ENCODE measurements around the gene ANKS1A. TPM values are rescaled to one million over a fixed set of nuclear protein-coding genes. Genes with fewer than 3 reads are reported as not detected.

Gene ANKS1A
- total RNA-seq, 1 experiment from 2014 or later = 35.0 TPM

- Mint-ChIP-seq H3K4me1 (no peaks in the 10 kb centered on the region), H3K9me3 (no peaks in the 10 kb centered on the region), H3K27me3 (ENCODE audit: low read depth) (no peaks in the 10 kb centered on the region), H3K4me3 (no peak overlapping the region), H3K36me3 (peaks cover 41% of the 10 kb centered on the region), H3K27ac (no peak overlapping the region)
- ChIA-PET CTCF (no interaction called here), POLR2A (interaction anchor here (0.7 kb wide), 1 partner anchor 54 kb away, joined by 3 read pairs; no protein-coding TSS in a partner anchor)
- no peak for TF ChIP-seq ATF3 (CRISPR knock-in tag; conservative IDR thresholded peaks at IDR 0.05)
- TF ChIP-seq PRRX2 (CRISPR knock-in tag; IDR thresholded peaks at IDR 0.05) = no peak
- TF ChIP-seq, protein P1, sequence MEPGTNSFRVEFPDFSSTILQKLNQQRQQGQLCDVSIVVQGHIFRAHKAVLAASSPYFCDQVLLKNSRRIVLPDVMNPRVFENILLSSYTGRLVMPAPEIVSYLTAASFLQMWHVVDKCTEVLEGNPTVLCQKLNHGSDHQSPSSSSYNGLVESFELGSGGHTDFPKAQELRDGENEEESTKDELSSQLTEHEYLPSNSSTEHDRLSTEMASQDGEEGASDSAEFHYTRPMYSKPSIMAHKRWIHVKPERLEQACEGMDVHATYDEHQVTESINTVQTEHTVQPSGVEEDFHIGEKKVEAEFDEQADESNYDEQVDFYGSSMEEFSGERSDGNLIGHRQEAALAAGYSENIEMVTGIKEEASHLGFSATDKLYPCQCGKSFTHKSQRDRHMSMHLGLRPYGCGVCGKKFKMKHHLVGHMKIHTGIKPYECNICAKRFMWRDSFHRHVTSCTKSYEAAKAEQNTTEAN (CRISPR knock-in tag; IDR thresholded peaks at IDR 0.05) = no peak
- TF ChIP-seq CDX4 (CRISPR knock-in tag; IDR thresholded peaks at IDR 0.05; ENCODE audit: borderline replicate concordance) = no peak
- TF ChIP-seq FOXJ3 (CRISPR knock-in tag; IDR thresholded peaks at IDR 0.05; ENCODE audit: borderline replicate concordance) = no peak
- no peak for TF ChIP-seq ATF1 (CRISPR knock-in tag; IDR thresholded peaks at IDR 0.05)
- no peak for TF ChIP-seq ERG (CRISPR knock-in tag; IDR thresholded peaks at IDR 0.05)
- DNase-seq (ENCODE audit: low spot score) = no peak
- no peak for ATAC-seq
Measured at GRCh38 chr6:34859951-34860350, 29.1 kb upstream of the ANKS1A start.

- H3K36me3 Mint-ChIP-seq = peaks cover 37% of the 10 kb centered on the region
- DNase-seq (ENCODE audit: low spot score) = no peak
Measured at GRCh38 chr6:34860776-34861175, 28.3 kb upstream of the ANKS1A start.

GRCh38 chr6:34864007-34864406, 25.0 kb upstream of the ANKS1A start:
- ChIA-PET POLR2A (no interaction called here), CTCF (no interaction called here)
- TF ChIP-seq NR2C2 (CRISPR knock-in tag; IDR thresholded peaks at IDR 0.05) (no peak), GTF2I (CRISPR knock-in tag; conservative IDR thresholded peaks at IDR 0.05) (no peak), HMGA2 (CRISPR knock-in tag; IDR thresholded peaks at IDR 0.05) (no peak), RORB (CRISPR knock-in tag; IDR thresholded peaks at IDR 0.05) (no peak), OVOL2 (CRISPR knock-in tag; IDR thresholded peaks at IDR 0.05; ENCODE audit: borderline replicate concordance) (no peak)
- DNase-seq (ENCODE audit: low spot score) = no peak
- peaks cover 23% of the 10 kb centered on the region for H3K36me3 Mint-ChIP-seq
- no peak overlapping the region for H3K4me3 Mint-ChIP-seq
- no peaks in the 10 kb centered on the region for H3K9me3 Mint-ChIP-seq
- H3K4me1 Mint-ChIP-seq = no peaks in the 10 kb centered on the region
- H3K27me3 Mint-ChIP-seq (ENCODE audit: low read depth) = no peaks in the 10 kb centered on the region
- no peak for ATAC-seq
- no peak overlapping the region for H3K27ac Mint-ChIP-seq

More at GRCh38 chr6:34860776-34861175, 28.3 kb upstream of the ANKS1A start:
- Mint-ChIP-seq H3K4me1 (no peaks in the 10 kb centered on the region), H3K4me3 (no peak overlapping the region), H3K9me3 (no peaks in the 10 kb centered on the region), H3K27ac (no peak overlapping the region), H3K27me3 (ENCODE audit: low read depth) (no peaks in the 10 kb centered on the region)
- POLR2A ChIA-PET = no interaction called here
- CTCF ChIA-PET = no interaction called here
- ATAC-seq = no peak
- no peak for TF ChIP-seq MXD4 (CRISPR knock-in tag; IDR thresholded peaks at IDR 0.05; ENCODE audit: borderline replicate concordance)

DNA sequence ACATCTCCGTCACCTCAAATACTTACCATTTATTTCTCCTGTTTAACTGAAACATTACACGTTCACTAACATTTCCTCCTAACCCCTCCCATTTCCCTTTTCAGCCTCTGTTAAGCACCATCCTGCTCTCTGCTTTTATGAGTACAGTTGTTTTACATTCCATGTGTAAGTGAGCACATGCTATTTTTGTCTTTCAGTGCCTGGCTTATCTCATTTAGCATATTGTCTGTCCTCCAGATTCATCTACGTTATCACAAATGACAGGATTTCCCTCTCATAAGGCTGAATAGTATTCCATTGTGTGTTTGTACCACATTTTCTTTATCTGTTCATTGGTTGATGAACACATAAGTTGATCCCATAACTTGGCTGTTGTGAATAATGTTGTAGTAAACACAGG, 23.9 kb upstream of the ANKS1A start:
- no peak overlapping the region for H3K27ac Mint-ChIP-seq
- no peaks in the 10 kb centered on the region for H3K27me3 Mint-ChIP-seq (ENCODE audit: low read depth)
- DNase-seq (ENCODE audit: low spot score) = no peak
- ChIA-PET CTCF (no interaction called here), POLR2A (no interaction called here)
- no peaks in the 10 kb centered on the region for H3K9me3 Mint-ChIP-seq
- ATAC-seq = no peak
- H3K36me3 Mint-ChIP-seq = peaks cover 24% of the 10 kb centered on the region
- no peaks in the 10 kb centered on the region for H3K4me1 Mint-ChIP-seq
- H3K4me3 Mint-ChIP-seq = no peak overlapping the region
- no peak for TF ChIP-seq ZNF532 (CRISPR knock-in tag; IDR thresholded peaks at IDR 0.05; ENCODE audit: borderline replicate concordance)
- TF ChIP-seq, protein P2, sequence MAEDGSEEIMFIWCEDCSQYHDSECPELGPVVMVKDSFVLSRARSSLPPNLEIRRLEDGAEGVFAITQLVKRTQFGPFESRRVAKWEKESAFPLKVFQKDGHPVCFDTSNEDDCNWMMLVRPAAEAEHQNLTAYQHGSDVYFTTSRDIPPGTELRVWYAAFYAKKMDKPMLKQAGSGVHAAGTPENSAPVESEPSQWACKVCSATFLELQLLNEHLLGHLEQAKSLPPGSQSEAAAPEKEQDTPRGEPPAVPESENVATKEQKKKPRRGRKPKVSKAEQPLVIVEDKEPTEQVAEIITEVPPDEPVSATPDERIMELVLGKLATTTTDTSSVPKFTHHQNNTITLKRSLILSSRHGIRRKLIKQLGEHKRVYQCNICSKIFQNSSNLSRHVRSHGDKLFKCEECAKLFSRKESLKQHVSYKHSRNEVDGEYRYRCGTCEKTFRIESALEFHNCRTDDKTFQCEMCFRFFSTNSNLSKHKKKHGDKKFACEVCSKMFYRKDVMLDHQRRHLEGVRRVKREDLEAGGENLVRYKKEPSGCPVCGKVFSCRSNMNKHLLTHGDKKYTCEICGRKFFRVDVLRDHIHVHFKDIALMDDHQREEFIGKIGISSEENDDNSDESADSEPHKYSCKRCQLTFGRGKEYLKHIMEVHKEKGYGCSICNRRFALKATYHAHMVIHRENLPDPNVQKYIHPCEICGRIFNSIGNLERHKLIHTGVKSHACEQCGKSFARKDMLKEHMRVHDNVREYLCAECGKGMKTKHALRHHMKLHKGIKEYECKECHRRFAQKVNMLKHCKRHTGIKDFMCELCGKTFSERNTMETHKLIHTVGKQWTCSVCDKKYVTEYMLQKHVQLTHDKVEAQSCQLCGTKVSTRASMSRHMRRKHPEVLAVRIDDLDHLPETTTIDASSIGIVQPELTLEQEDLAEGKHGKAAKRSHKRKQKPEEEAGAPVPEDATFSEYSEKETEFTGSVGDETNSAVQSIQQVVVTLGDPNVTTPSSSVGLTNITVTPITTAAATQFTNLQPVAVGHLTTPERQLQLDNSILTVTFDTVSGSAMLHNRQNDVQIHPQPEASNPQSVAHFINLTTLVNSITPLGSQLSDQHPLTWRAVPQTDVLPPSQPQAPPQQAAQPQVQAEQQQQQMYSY (CRISPR knock-in tag; IDR thresholded peaks at IDR 0.05) = no peak

All from WTC11 (cell line).